Neural crest cell (in vitro differentiated cells): ENCODE data around the gene HTR7. TPM values are rescaled to one million over a fixed set of nuclear protein-coding genes. Genes with fewer than 3 reads are reported as not detected.

Experiments used
- DNase-seq: peaks from one replicate; pipeline ENCODE4 v3.0.0; 2021; ENCODE audit warnings: low read depth, mixed read lengths, low spot score
- H3K27ac Mint-ChIP-seq: one replicate; pipeline ENCODE4 v1.8.0; 2021; ENCODE audit warnings: mild to moderate bottlenecking, mixed read lengths; ENCODE audit not compliant: unreplicated experiment
- H3K27me3 Mint-ChIP-seq: 2 replicates; pipeline ENCODE4 v1.8.0; 2021; ENCODE audit warnings: low read depth, mild to moderate bottlenecking, mixed read lengths
- H3K36me3 Mint-ChIP-seq: 2 replicates; pipeline ENCODE4 v1.8.0; 2021; ENCODE audit warnings: low read depth, mild to moderate bottlenecking, mixed read lengths
- H3K4me1 Mint-ChIP-seq: 2 replicates; pipeline ENCODE4 v1.8.0; 2021; ENCODE audit warnings: mixed read lengths
- H3K4me3 Mint-ChIP-seq: one replicate; pipeline ENCODE4 v1.8.0; 2021; ENCODE audit warnings: mild to moderate bottlenecking, mixed read lengths
- H3K9me3 Mint-ChIP-seq: 2 replicates; pipeline ENCODE4 v1.8.0; 2021; ENCODE audit warnings: mixed read lengths
- total RNA-seq: library from RNA; stranded (reverse); gene quantifications from 2 replicates; pipeline ENCODE4 v1.2.1, GENCODE V29; 2021
- TF ChIP-seq, protein P1 (sequence below): fragments of 200-600 bp; sonication (generic); conservative IDR thresholded peaks from 2 replicates; pipeline ENCODE4 v1.5.0; 2021; ENCODE audit warnings: antibody characterized with exemption, mild to moderate bottlenecking

The HTR7 gene
- total RNA-seq, 1 donor from 2014 or later: 0.09 TPM

DNA sequence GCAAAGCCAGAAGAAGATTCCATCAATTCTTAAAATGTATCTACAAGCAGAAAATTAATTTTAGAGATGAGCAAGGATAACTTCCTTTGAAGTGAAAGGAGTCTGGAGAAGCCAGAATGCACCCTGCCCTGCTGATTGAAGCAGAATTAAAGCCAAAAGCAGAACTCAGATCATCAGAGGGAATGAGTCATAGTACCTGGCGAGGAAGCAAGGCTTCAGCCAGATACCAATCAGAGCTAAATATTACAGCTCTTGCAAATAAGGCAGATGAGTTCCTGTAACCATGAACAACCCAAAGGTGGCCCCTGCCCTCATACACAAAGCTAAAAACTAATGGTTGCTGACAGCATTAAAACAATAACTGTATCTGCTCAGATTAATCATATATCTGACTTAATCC lies 10.4 kb downstream of the HTR7 start:
- DNase-seq: no peak
- TF ChIP-seq, protein P1, sequence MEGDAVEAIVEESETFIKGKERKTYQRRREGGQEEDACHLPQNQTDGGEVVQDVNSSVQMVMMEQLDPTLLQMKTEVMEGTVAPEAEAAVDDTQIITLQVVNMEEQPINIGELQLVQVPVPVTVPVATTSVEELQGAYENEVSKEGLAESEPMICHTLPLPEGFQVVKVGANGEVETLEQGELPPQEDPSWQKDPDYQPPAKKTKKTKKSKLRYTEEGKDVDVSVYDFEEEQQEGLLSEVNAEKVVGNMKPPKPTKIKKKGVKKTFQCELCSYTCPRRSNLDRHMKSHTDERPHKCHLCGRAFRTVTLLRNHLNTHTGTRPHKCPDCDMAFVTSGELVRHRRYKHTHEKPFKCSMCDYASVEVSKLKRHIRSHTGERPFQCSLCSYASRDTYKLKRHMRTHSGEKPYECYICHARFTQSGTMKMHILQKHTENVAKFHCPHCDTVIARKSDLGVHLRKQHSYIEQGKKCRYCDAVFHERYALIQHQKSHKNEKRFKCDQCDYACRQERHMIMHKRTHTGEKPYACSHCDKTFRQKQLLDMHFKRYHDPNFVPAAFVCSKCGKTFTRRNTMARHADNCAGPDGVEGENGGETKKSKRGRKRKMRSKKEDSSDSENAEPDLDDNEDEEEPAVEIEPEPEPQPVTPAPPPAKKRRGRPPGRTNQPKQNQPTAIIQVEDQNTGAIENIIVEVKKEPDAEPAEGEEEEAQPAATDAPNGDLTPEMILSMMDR: no peak
- Mint-ChIP-seq H3K9me3 (peaks cover 14% of the 10 kb centered on the region), H3K27me3 (peaks cover 20% of the 10 kb centered on the region), H3K36me3 (peaks cover 9% of the 10 kb centered on the region), H3K4me3 (no peak overlapping the region), H3K27ac (no peak overlapping the region), H3K4me1 (no peaks in the 10 kb centered on the region)

DNA sequence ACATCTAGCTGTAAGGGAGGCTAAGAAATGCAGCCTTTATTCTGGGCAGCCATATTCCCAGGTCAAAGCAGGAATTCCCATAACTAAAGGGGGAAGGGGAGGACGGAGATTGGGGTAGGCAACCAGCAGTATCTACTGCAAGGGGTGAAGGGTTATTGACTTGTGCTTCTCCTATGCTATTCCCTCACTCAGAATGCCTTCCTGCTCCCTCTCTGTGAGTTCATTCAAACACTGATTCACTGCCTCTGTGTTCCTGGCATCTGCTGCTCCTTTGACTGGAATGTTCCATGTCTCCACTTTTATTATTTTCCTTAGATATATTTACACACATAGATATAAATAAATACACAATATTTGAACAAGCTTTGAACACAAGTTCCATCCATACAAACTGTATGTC lies 11.1 kb downstream of the HTR7 start:
- Mint-ChIP-seq H3K4me3 (no peak overlapping the region), H3K36me3 (peaks cover 8% of the 10 kb centered on the region), H3K27me3 (peaks cover 20% of the 10 kb centered on the region), H3K27ac (no peak overlapping the region), H3K4me1 (no peaks in the 10 kb centered on the region), H3K9me3 (peaks cover 10% of the 10 kb centered on the region)
- TF ChIP-seq, protein P1: no peak
- no peak for DNase-seq

DNA sequence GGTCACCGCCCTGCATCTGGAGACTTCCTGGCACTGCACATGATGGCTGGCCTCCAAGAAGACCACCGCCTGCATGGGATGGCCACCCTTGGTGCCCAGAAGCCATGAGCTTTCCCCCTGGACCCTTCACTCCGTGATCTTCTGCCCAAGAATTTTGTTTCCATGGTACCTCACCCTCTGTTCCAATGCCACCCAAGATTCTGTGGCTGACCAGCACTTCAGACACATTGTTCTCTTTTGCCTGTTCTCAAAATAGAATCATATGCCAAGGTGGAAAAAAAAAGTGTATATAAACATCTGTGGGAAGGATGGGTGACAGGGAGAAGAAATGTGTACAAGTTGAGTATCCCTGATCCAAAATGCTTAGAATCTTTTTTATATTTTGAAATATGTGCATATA lies 12.1 kb downstream of the HTR7 start:
- Mint-ChIP-seq H3K9me3 (peaks cover 5% of the 10 kb centered on the region), H3K4me3 (no peak overlapping the region), H3K4me1 (no peaks in the 10 kb centered on the region), H3K27ac (no peak overlapping the region), H3K36me3 (peaks cover 5% of the 10 kb centered on the region), H3K27me3 (peaks cover 20% of the 10 kb centered on the region)
- TF ChIP-seq, protein P1: no peak
- DNase-seq: no peak

DNA sequence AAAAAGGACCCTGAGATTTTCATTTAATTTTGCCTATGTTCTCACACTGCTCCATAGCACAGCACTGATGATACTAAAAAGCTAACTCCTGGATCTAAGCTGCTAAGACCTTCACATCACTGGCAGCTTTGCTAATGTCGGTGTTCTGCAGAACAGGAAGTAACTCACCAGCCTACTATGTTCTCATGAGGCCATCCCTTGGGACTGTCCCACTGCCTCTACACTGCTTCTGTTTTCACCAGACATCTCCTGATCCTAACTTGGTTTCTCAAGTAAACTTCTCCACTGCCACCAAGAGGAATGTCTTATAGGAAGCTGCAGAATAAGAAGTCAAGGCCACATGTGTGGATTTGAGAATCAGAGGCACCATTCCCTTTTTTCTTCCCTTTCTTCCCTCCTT lies 15.1 kb downstream of the HTR7 start:
- Mint-ChIP-seq H3K36me3 (no peaks in the 10 kb centered on the region), H3K9me3 (no peaks in the 10 kb centered on the region), H3K27ac (no peak overlapping the region), H3K4me3 (no peak overlapping the region), H3K4me1 (no peaks in the 10 kb centered on the region), H3K27me3 (peaks cover 28% of the 10 kb centered on the region)
- TF ChIP-seq, protein P1: no peak
- no peak for DNase-seq

DNA sequence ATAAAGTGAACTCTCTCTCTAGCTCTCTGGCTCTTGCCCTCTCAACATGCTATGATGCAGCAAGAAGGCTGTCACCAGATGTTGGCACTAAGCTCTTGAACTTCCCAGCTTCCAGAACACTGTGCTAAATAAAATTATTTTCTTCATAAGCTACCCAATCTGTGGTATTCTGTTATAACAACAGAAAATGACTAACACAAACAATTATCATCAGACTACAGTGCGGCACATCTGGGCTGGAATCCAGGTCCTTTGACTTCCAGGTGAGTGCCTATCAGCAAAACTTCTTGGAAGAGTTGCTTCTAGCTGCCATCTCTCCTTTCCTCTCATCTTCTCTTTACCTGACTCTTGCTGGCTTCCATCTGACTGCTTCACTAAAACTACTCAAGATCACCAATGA lies 20.4 kb downstream of the HTR7 start:
- no peaks in the 10 kb centered on the region for H3K36me3 Mint-ChIP-seq
- H3K4me3 Mint-ChIP-seq: no peak overlapping the region
- H3K9me3 Mint-ChIP-seq: no peaks in the 10 kb centered on the region
- TF ChIP-seq, protein P1: no peak
- H3K27me3 Mint-ChIP-seq: peaks cover 12% of the 10 kb centered on the region
- no peak for DNase-seq
- no peaks in the 10 kb centered on the region for H3K4me1 Mint-ChIP-seq
- no peak overlapping the region for H3K27ac Mint-ChIP-seq

DNA sequence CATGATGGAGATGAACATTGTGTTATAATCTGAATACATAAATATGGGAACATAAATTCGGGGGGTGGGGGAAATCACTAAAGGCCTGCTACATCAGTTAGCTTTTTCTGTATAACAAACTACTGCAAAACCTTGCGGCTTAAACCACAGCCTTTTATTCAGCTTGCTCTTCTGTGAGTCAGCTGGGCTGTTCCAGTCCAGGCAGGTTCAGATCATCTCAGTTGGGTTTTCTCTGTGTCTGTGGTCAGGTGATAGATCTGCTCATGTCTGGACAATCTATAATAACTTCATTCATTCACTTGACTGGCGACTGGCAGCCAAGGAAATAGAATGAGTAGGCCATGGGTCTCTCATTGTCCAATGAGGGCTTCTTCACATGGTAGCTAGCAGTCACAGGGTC lies 23.5 kb downstream of the HTR7 start:
- TF ChIP-seq, protein P1: no peak
- no peak overlapping the region for H3K4me3 Mint-ChIP-seq
- no peak overlapping the region for H3K27ac Mint-ChIP-seq
- no peaks in the 10 kb centered on the region for H3K4me1 Mint-ChIP-seq
- DNase-seq: no peak
- H3K9me3 Mint-ChIP-seq: peaks cover 6% of the 10 kb centered on the region
- peaks cover 13% of the 10 kb centered on the region for H3K27me3 Mint-ChIP-seq
- no peaks in the 10 kb centered on the region for H3K36me3 Mint-ChIP-seq
